Fibroblast of lung (primary cell): ENCODE data around the gene PPP1R12A. TPM values are rescaled to one million over a fixed set of nuclear protein-coding genes. Genes with fewer than 3 reads are reported as not detected.

Source experiments
- DNase-seq, 2 donors: peaks; one replicate each; pipeline versions ENCODE4 v3.0.0 to v3.0.0-alpha.2; 2010; ENCODE audit warnings: low read depth in 2 of 2
- H2AFZ ChIP-seq: 2 replicates; pipeline ENCODE4 v1.5.1; 2012; ENCODE audit warnings: low read length, control low read depth, inconsistent platforms
- H3K27ac ChIP-seq: 2 replicates; pipeline ENCODE4 v1.5.1; 2011; ENCODE audit warnings: low read length, control low read depth; ENCODE audit not compliant: insufficient read depth
- H3K27me3 ChIP-seq: 2 replicates; pipeline ENCODE4 v1.5.1; 2011; ENCODE audit warnings: mild to moderate bottlenecking, low read length; ENCODE audit not compliant: control insufficient read depth, insufficient read depth
- H3K36me3 ChIP-seq: 2 replicates; pipeline ENCODE4 v1.5.1; 2011; ENCODE audit warnings: low read length; ENCODE audit not compliant: control insufficient read depth, insufficient read depth
- H3K4me1 ChIP-seq: 2 replicates; pipeline ENCODE4 v1.5.1; 2011; ENCODE audit warnings: low read length; ENCODE audit not compliant: control insufficient read depth, insufficient read depth; ENCODE audit errors: extremely low read depth
- H3K4me2 ChIP-seq: 2 replicates; pipeline ENCODE4 v1.5.1; 2011; ENCODE audit warnings: low read length, control low read depth; ENCODE audit not compliant: insufficient read depth; ENCODE audit errors: extremely low read depth
- H3K4me3 ChIP-seq, 4 experiments: fragments of 200-600 bp in 1 of 4; sonication (generic) in 1 of 4; replicated peaks in 1 of 4; 2 replicates each; pipeline ENCODE4 v1.5.1; 2011 to 2016; ENCODE audit warnings: low read length in 4 of 4, low read depth in 3 of 4, mild to moderate bottlenecking in 3 of 4, control low read depth in 2 of 4, inconsistent platforms in 1 of 4, mixed read lengths in 1 of 4; ENCODE audit not compliant: insufficient read depth in 1 of 4; ENCODE audit errors: control extremely low read depth in 1 of 4
- H3K79me2 ChIP-seq: 2 replicates; pipeline ENCODE4 v1.5.1; 2012; ENCODE audit warnings: mild to moderate bottlenecking, low read length, inconsistent platforms; ENCODE audit not compliant: control insufficient read depth, insufficient read depth
- H3K9ac ChIP-seq: 2 replicates; pipeline ENCODE4 v1.5.1; 2011; ENCODE audit warnings: mild to moderate bottlenecking, low read length, control low read depth; ENCODE audit not compliant: insufficient read depth
- H3K9me3 ChIP-seq: 2 replicates; pipeline ENCODE4 v1.5.1; 2012; ENCODE audit warnings: low read depth, low read length; ENCODE audit not compliant: control insufficient read depth, insufficient read depth
- H4K20me1 ChIP-seq: 2 replicates; pipeline ENCODE4 v1.5.1; 2011; ENCODE audit warnings: low read length; ENCODE audit not compliant: control insufficient read depth, insufficient read depth; ENCODE audit errors: extremely low read depth
- EZH2 ChIP-seq: IDR thresholded peaks from 2 replicates; pipeline ENCODE4 v1.5.1; 2012; ENCODE audit warnings: low read length, control low read depth, mild to moderate bottlenecking; ENCODE audit errors: missing control alignments
- polyA plus RNA-seq, 2 donors: library from polyadenylated mRNA; depleted of rRNA in 1 of 2; stranded (reverse) in 1 of 2; unstranded in 1 of 2; fragments of >200 nt; gene quantifications; 2 replicates each; pipeline ENCODE4 v1.2.1, GENCODE V29; 2011 to 2012; ENCODE audit warnings: missing spikeins in 1 of 2
- total RNA-seq: library from RNA; depleted of rRNA; stranded (reverse); fragments of >200 nt; gene quantifications from 2 replicates; pipeline ENCODE4 v1.2.1, GENCODE V29; 2014
- TF ChIP-seq, protein P1 (sequence below), 2 donors: IDR thresholded peaks in 1 of 2; conservative IDR thresholded peaks in 1 of 2; 1 replicate in 1 of 2; 2 replicates in 1 of 2; pipeline ENCODE4 v1.5.1; 2011 to 2012; ENCODE audit warnings: low read length in 2 of 2, control low read depth in 1 of 2, inconsistent platforms in 1 of 2, low read depth in 1 of 2, mild to moderate bottlenecking in 1 of 2

Gene PPP1R12A
- total and polyA plus RNA-seq, 2 donors (not counting 1 experiment from before 2014, with no cell fraction given): 94.9 to 139 TPM

DNA sequence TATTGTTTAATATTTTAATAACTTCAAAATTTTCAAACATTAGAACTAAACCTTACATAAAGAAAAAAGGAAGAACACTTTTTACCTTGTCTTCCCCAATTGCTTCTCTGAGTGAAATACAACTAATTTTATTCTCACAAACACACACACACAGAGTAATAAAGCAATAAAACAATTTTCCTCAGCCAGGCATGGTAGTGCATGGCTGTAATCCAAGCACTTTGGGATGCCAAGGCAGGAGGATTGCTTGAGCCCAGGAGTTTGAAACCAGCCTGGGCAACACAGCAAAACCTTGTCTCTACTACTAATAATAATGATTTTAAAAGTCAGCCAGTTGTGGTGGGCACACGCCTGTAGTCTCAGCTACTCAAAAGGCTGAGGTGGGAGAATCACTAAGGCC is 13.1 kb downstream of the PPP1R12A start:
- Histone ChIP-seq H3K36me3 (no peaks in the 10 kb centered on the region), H3K9me3 (no peaks in the 10 kb centered on the region), H3K27ac (no peak overlapping the region), H4K20me1 (peaks cover 1% of the 10 kb centered on the region), H3K79me2 (peaks cover 95% of the 10 kb centered on the region), H3K4me2 (no peak overlapping the region), H3K9ac (no peak overlapping the region), H2AFZ (no peak overlapping the region), H3K27me3 (no peaks in the 10 kb centered on the region), H3K4me3 (no peak overlapping the region), H3K4me1 (no peaks in the 10 kb centered on the region)
- TF ChIP-seq, protein P1, sequence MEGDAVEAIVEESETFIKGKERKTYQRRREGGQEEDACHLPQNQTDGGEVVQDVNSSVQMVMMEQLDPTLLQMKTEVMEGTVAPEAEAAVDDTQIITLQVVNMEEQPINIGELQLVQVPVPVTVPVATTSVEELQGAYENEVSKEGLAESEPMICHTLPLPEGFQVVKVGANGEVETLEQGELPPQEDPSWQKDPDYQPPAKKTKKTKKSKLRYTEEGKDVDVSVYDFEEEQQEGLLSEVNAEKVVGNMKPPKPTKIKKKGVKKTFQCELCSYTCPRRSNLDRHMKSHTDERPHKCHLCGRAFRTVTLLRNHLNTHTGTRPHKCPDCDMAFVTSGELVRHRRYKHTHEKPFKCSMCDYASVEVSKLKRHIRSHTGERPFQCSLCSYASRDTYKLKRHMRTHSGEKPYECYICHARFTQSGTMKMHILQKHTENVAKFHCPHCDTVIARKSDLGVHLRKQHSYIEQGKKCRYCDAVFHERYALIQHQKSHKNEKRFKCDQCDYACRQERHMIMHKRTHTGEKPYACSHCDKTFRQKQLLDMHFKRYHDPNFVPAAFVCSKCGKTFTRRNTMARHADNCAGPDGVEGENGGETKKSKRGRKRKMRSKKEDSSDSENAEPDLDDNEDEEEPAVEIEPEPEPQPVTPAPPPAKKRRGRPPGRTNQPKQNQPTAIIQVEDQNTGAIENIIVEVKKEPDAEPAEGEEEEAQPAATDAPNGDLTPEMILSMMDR (conservative IDR thresholded peaks at IDR 0.05 in 1 of 2, IDR thresholded peaks at IDR 0.05 in 1 of 2; ENCODE audit: low read depth in 1 of 2, low read length in 2 of 2): no peak
- no peak for TF ChIP-seq EZH2
- no peak for DNase-seq

DNA sequence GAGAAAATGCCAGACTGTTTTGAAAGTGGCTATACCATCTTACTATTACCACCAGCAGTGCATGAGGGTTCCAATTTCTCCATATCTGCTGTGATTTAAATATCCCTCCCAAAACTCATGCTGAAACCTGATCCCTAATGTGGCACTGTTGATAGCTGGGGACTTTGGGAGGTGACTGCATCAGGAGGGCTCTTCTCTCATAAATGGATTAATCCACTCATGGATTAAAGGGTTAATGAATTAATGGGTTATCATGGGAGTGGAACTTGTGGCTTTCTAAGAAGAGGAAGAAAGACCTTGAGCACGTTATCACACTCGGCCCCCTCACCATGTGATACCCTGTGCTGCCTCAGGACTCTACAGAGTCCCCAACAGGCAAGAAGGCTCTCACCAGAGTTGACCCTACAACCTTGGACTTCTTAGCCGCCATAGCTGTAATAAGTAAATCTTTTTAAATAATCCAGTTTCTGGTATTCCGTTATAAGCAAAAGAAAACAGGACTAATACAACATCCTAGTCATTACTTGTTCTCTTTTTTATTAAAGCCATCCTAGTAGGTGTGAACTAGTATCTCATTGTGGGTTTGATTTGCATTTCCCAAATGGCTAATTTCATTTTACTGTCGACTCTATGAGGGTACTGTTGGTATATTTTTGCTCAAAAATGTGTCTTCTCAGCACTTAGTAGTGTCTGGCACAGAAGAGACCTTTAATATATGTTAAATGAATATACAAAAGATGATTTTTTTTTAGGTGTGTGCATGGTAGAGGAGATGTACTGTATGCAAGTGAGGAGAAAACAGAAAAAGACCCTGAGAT is 14.3 kb downstream of the PPP1R12A start:
- H4K20me1 ChIP-seq: peaks cover 1% of the 10 kb centered on the region
- no peak overlapping the region for H3K4me2 ChIP-seq
- no peak overlapping the region for H2AFZ ChIP-seq
- H3K4me3 ChIP-seq: no peak overlapping the region
- DNase-seq: no peak
- no peaks in the 10 kb centered on the region for H3K9me3 ChIP-seq
- TF ChIP-seq, protein P1 (conservative IDR thresholded peaks at IDR 0.05 in 1 of 2, IDR thresholded peaks at IDR 0.05 in 1 of 2; ENCODE audit: low read depth in 1 of 2, low read length in 2 of 2): no peak
- TF ChIP-seq EZH2: no peak
- no peak overlapping the region for H3K27ac ChIP-seq
- peaks cover 94% of the 10 kb centered on the region for H3K79me2 ChIP-seq
- H3K4me1 ChIP-seq: no peaks in the 10 kb centered on the region
- H3K9ac ChIP-seq: no peak overlapping the region
- no peaks in the 10 kb centered on the region for H3K27me3 ChIP-seq
- H3K36me3 ChIP-seq: no peaks in the 10 kb centered on the region

DNA sequence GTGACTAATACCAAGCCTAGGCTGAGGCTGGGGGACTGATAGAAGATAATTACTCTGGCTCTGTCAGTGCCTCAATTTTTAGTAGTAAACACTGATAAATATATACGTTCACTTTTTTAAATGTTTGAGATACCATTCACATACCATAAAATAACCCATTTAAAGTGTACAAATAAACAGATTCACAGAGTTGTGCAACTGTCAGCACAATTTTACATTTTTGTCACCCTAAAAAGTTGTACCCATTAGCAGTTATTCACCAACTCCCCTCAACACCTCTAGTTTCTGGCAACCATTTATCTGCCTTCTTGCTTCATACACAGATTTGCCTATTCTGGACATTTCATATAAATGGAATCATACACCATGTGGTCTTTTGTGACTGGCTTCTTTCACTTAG is 15.1 kb downstream of the PPP1R12A start:
- Histone ChIP-seq H3K79me2 (peaks cover 94% of the 10 kb centered on the region), H3K9me3 (no peaks in the 10 kb centered on the region), H3K36me3 (no peaks in the 10 kb centered on the region), H2AFZ (no peak overlapping the region), H3K9ac (no peak overlapping the region), H3K27me3 (no peaks in the 10 kb centered on the region), H3K27ac (no peak overlapping the region), H3K4me1 (no peaks in the 10 kb centered on the region), H3K4me2 (no peak overlapping the region), H4K20me1 (peaks cover 1% of the 10 kb centered on the region), H3K4me3 (no peak overlapping the region)
- no peak for DNase-seq
- no peak for TF ChIP-seq EZH2
- TF ChIP-seq, protein P1 (conservative IDR thresholded peaks at IDR 0.05 in 1 of 2, IDR thresholded peaks at IDR 0.05 in 1 of 2; ENCODE audit: low read depth in 1 of 2, low read length in 2 of 2): no peak
